Mucosa of descending colon (tissue), 3 donors: ENCODE data around the gene MMP10. TPM values are rescaled to one million over a fixed set of nuclear protein-coding genes. Genes with fewer than 3 reads are reported as not detected.
A peak's percentile ranks its signal among the peaks of the same experiment; 100 is the strongest.

Source experiments
- ATAC-seq: fragments of 200-7000 bp; cut with Tn5 transposase; one replicate; pipeline ENCODE4 v1.9.1; 2020; ENCODE audit warnings: mild to moderate bottlenecking, moderate library complexity
- DNase-seq, 3 donors: peaks; one replicate each; pipeline ENCODE4 v3.0.0-alpha.2; 2020
- H3K36me3 ChIP-seq: fragments of 200-600 bp; one replicate; pipeline ENCODE4 v1.8.0; 2021; ENCODE audit warnings: low read depth, mild to moderate bottlenecking
- H3K4me1 ChIP-seq: fragments of 200-600 bp; one replicate; pipeline ENCODE4 v1.8.0; 2021; ENCODE audit warnings: low read depth, mild to moderate bottlenecking
- H3K4me3 ChIP-seq: fragments of 200-600 bp; one replicate; pipeline ENCODE4 v1.8.0; 2021; ENCODE audit warnings: mild to moderate bottlenecking
- H3K9me3 ChIP-seq: fragments of 200-600 bp; one replicate; pipeline ENCODE4 v1.8.0; 2021; ENCODE audit warnings: mild to moderate bottlenecking
- intact Hi-C, 2 donors: fragments of 100-400 bp; cut with DNase I in 1 of 2; cut with micrococcal nuclease in 1 of 2; formaldehyde crosslinking; loops; one replicate each; pipeline versions ENCODE4 v1.11.0 to v1.11.1; 2022; cut with DNase I, micrococcal nuclease
- total RNA-seq, 3 donors: library from RNA; stranded (reverse); fragmentation: NEBNext Ultra II Directional in 2 of 3; extraction: Animal tissue kit (Norgen Biotek cat#: 25700) in 2 of 3; gene quantifications; one replicate each; pipeline versions ENCODE4 v1.2.1 to v1.2.4, GENCODE V29; 2021 to 2023
- TF ChIP-seq, protein P1 (sequence below): fragments of 200-600 bp; IDR thresholded peaks from one replicate; pipeline ENCODE4 v1.8.0; 2022; ENCODE audit warnings: antibody characterized with exemption, mild to moderate bottlenecking
- donor health status: DM: no; HTN: no; CAD: no; lungs with moderate emphysema.
- donor health status: DM: no; HTN: no; CAD: no.
- donor health status: DM: no; HTN: yes; CAD: no.

Gene MMP10
- total RNA-seq, 3 donors from 2014 or later, result 0.16 TPM; not detected in 2

DNA sequence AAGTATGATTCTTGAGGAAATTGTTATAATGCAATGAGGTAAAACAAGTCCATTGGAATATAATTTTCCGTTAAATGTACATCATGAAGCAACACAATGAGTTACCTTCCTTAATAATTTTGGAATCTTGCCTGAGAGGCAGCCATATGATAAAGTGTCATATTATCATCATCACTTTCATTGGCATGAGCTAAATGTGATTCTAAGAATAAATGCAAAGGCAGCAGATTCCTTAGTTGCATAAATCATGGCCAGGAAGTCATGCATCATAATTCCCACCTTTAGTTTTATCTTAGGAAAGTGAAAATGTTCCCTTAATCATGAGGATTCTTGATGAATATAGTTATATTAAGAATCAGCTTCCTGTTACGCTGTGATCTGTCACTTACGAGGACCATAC, 31.8 kb upstream of the MMP10 start:
- ATAC-seq, result no peak
- no peak overlapping the region for H3K4me3 ChIP-seq
- intact Hi-C loops, result no loop called here
- TF ChIP-seq, protein P1, sequence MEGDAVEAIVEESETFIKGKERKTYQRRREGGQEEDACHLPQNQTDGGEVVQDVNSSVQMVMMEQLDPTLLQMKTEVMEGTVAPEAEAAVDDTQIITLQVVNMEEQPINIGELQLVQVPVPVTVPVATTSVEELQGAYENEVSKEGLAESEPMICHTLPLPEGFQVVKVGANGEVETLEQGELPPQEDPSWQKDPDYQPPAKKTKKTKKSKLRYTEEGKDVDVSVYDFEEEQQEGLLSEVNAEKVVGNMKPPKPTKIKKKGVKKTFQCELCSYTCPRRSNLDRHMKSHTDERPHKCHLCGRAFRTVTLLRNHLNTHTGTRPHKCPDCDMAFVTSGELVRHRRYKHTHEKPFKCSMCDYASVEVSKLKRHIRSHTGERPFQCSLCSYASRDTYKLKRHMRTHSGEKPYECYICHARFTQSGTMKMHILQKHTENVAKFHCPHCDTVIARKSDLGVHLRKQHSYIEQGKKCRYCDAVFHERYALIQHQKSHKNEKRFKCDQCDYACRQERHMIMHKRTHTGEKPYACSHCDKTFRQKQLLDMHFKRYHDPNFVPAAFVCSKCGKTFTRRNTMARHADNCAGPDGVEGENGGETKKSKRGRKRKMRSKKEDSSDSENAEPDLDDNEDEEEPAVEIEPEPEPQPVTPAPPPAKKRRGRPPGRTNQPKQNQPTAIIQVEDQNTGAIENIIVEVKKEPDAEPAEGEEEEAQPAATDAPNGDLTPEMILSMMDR, result no peak
- H3K36me3 ChIP-seq, result no peaks in the 10 kb centered on the region
- no peaks in the 10 kb centered on the region for H3K9me3 ChIP-seq
- no peaks in the 10 kb centered on the region for H3K4me1 ChIP-seq
- DNase-seq, result no peak

DNA sequence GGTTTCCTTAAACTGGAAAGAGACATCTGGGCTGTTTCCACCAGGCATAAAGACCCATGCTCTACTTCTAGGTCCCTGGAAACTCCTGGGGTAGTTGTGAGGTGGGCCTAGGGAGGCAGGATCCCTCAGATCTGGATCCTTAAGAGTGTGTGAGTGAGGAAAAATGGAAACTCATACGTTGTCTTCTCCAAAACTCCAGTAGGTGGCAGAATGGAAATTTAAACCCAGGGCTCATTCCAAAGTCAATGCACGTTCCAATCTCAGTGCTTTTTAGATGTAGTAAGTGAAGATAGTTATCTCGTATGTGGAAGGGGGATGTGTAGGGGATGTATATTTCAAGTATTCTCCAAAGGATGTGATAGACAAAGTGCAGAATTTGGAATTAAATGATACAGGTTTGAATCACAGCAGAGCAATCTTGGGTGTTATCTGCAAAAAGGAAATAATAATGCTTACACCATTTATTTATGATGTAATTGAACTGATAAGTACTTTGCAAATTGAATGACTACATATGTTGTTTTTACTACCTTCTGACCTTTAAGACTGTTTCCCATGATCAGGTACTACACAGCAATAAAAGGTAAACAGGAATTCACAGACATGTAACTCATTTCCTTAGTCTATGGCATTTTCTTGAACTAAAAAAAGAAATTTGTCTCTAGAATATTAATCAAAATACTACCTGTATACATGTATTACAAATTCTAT, 30.7 kb upstream of the MMP10 start:
- DNase-seq (no peak), ATAC-seq (peak; percentile 51)
- Histone ChIP-seq H3K36me3 (no peaks in the 10 kb centered on the region), H3K4me3 (no peak overlapping the region), H3K4me1 (no peaks in the 10 kb centered on the region), H3K9me3 (no peaks in the 10 kb centered on the region)
- intact Hi-C loops, result no loop called here
- TF ChIP-seq, protein P1, result no peak

DNA sequence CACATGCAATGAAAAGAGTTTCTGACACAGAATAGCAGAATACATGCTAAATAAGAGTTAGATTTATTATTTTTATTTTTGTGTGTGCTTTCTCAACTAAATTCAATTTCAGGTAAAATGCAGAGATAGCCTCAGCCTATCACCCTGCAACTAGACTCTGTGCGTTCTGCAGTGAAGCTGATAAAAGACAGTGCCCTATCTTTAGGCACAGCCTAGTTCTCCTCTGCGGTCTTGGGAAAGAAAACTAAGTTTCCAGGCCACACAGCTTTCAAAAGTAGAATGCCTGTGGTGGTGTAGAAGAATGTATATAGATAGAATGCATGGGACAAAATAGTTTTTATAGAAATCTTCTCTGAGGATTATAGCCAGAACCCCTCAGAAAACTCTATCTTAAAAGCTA, 29.5 kb upstream of the MMP10 start:
- DNase-seq (no peak), ATAC-seq (no peak)
- H3K4me1 ChIP-seq, result no peaks in the 10 kb centered on the region
- H3K9me3 ChIP-seq, result no peaks in the 10 kb centered on the region
- intact Hi-C loops, result no loop called here
- no peak overlapping the region for H3K4me3 ChIP-seq
- H3K36me3 ChIP-seq, result no peaks in the 10 kb centered on the region
- TF ChIP-seq, protein P1, result no peak

DNA sequence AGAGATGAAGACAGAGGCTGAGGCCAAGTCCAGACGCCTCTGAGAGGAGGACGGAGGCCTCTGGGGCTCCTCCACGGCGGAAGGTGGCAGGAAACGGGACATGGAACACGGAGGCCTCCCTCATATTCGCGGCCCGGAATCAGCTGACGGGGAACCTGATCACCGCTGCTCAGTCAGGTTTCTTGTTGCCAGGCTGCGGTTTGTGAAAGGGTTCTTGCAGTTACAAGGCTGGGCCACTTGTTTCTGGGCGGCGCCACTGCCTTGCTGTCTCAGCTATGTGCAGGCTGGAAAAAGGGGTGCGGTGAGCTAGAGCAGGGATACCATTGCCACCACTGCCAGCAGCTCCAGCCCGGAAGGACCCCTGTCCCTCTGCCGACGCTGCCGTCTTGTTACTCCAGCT, 27.5 kb upstream of the MMP10 start:
- TF ChIP-seq, protein P1, result no peak
- no peaks in the 10 kb centered on the region for H3K9me3 ChIP-seq
- intact Hi-C loops, result no loop called here
- no peak for DNase-seq
- no peak overlapping the region for H3K4me3 ChIP-seq
- no peaks in the 10 kb centered on the region for H3K36me3 ChIP-seq
- peak; percentile 45 for ATAC-seq
- H3K4me1 ChIP-seq, result no peaks in the 10 kb centered on the region

DNA sequence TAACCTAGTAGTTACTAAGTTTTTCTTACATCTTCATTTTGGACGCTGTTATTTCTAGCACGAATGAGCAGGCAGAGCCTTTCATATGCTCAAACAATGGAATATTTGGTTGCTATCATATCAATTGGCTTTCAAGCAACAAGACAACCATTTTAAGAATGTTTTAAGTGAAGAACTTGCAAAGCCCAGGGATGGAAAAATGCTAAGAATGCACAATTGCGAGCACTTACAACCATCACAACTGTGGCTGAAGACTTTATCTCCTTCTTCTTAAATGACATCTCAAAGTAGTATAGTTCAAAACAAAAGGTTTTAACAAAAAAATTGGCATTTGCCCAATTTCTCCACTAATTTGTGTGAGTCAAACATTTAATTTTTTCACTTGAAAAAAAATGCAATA, 25.9 kb upstream of the MMP10 start:
- Histone ChIP-seq H3K9me3 (no peaks in the 10 kb centered on the region), H3K4me3 (no peak overlapping the region), H3K36me3 (no peaks in the 10 kb centered on the region), H3K4me1 (no peaks in the 10 kb centered on the region)
- TF ChIP-seq, protein P1, result no peak
- no peak for ATAC-seq
- no peak for DNase-seq
- intact Hi-C loops, result no loop called here

DNA sequence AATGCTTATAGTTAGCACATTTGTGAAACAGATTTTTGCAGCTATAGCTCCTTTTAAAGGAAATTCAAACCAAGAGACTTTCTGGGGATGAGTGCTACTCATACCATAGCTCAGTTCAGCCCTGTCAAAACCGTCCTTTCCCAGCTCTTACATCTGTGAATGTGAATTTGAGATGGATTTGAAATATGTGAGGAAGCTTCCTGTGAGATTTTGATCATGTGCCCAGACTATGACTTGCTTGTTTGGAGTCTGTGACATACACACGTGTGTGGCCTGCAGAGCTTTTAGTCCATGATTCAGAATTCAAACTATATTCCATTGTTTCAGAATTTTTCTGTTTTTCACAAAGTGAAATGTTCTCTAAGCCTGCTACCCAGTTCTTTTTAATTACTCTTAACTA, 21.9 kb upstream of the MMP10 start:
- no peak for ATAC-seq
- intact Hi-C loops, result no loop called here
- no peak for DNase-seq
- Histone ChIP-seq H3K4me3 (no peak overlapping the region), H3K9me3 (no peaks in the 10 kb centered on the region), H3K4me1 (no peaks in the 10 kb centered on the region), H3K36me3 (no peaks in the 10 kb centered on the region)
- TF ChIP-seq, protein P1, result no peak
